GM12878 (cell line): ENCODE results near the gene IGF2R. TPM values are rescaled to one million over a fixed set of nuclear protein-coding genes. Genes with fewer than 3 reads are reported as not detected.

ENCODE experiments used
- BCL11A ChIP-seq: IDR thresholded peaks from 2 replicates; pipeline ENCODE4 v1.6.1; 2011; ENCODE audit warnings: low read depth, low read length
- CHD4 ChIP-seq: fragments of 200-600 bp; sonication (generic); IDR thresholded peaks from 2 replicates; pipeline ENCODE4 v1.6.1; 2016; ENCODE audit warnings: mild to moderate bottlenecking
- DPF2 ChIP-seq: fragments of 450-650 bp; IDR thresholded peaks from 2 replicates; pipeline ENCODE4 v1.6.1; 2017; ENCODE audit warnings: mild to moderate bottlenecking
- LARP7 ChIP-seq: fragments of 450-650 bp; IDR thresholded peaks from 2 replicates; pipeline ENCODE4 v1.6.1; 2017; ENCODE audit warnings: mild to moderate bottlenecking
- MTA2 ChIP-seq: fragments of 450-650 bp; IDR thresholded peaks from 2 replicates; pipeline ENCODE4 v1.6.1; 2016; ENCODE audit warnings: low read depth, mild to moderate bottlenecking, moderate library complexity
- NFYA ChIP-seq: IDR thresholded peaks from 2 replicates; pipeline ENCODE4 v1.6.1; 2011; ENCODE audit warnings: low read depth, mild to moderate bottlenecking, low read length, improper control_type of control experiment, borderline replicate concordance
- NFYB ChIP-seq: IDR thresholded peaks from 2 replicates; pipeline ENCODE4 v1.6.1; 2011; ENCODE audit warnings: low read depth, mild to moderate bottlenecking, low read length, improper control_type of control experiment, moderate library complexity; ENCODE audit not compliant: insufficient read depth
- NRF1 ChIP-seq: conservative IDR thresholded peaks from 2 replicates; pipeline ENCODE4 v1.6.1; 2011; ENCODE audit warnings: mild to moderate bottlenecking, low read depth, low read length, improper control_type of control experiment
- POLR2AphosphoS5 ChIP-seq: IDR thresholded peaks from 2 replicates; pipeline ENCODE4 v1.6.1; 2011; ENCODE audit warnings: mild to moderate bottlenecking, low read length, inconsistent platforms
- RBBP5 ChIP-seq: fragments of 200-600 bp; sonication (generic); conservative IDR thresholded peaks from 2 replicates; pipeline ENCODE4 v1.6.1; 2016
- SPI1 ChIP-seq: IDR thresholded peaks from 2 replicates; pipeline ENCODE4 v1.6.1; 2011; ENCODE audit warnings: low read depth, mild to moderate bottlenecking, low read length, moderate library complexity, borderline replicate concordance; ENCODE audit not compliant: insufficient read depth
- SUZ12 ChIP-seq: fragments of 200-600 bp; sonication (generic); IDR thresholded peaks from one replicate; pipeline ENCODE4 v1.6.1; 2018; ENCODE audit warnings: antibody characterized with exemption, mild to moderate bottlenecking; ENCODE audit not compliant: unreplicated experiment
- TCF3 ChIP-seq: IDR thresholded peaks from 2 replicates; pipeline ENCODE4 v1.6.1; 2012; ENCODE audit warnings: low read depth, mild to moderate bottlenecking, low read length, borderline replicate concordance; ENCODE audit not compliant: insufficient read depth
- WRNIP1 ChIP-seq: IDR thresholded peaks from 2 replicates; pipeline ENCODE4 v1.6.1; 2011; ENCODE audit warnings: low read depth, low read length, improper control_type of control experiment, borderline replicate concordance
- ZNF24 ChIP-seq: fragments of 450-650 bp; IDR thresholded peaks from 2 replicates; pipeline ENCODE4 v1.6.1; 2017; ENCODE audit warnings: antibody characterized with exemption, mild to moderate bottlenecking
- ZSCAN29 ChIP-seq: fragments of 450-650 bp; IDR thresholded peaks from 2 replicates; pipeline ENCODE4 v1.6.1; 2017; ENCODE audit warnings: mild to moderate bottlenecking, moderate library complexity
- polyA plus RNA-seq, 11 experiments: library from polyadenylated mRNA; depleted of rRNA in 4 of 11; unstranded in 6 of 11; stranded (reverse) in 5 of 11; fragments of >200 nt; fragmentation: Nextera tagmentation in 4 of 11; fragmentation: Illumina TruSeq in 1 of 11; extraction: Ambion mirVana in 4 of 11; extraction: Trizol in 1 of 11; gene quantifications; 1 replicate in 1 of 11; 2 replicates in 10 of 11; pipeline versions ENCODE4 v1.2.1 to v1.2.3, GENCODE V29; 2011 to 2016; ENCODE audit warnings: inconsistent platforms in 2 of 11, missing spikeins in 2 of 11, low read depth in 1 of 11
- total RNA-seq, 4 experiments: library from RNA; depleted of rRNA in 3 of 4; stranded (reverse); fragments of >200 nt in 3 of 4; fragmentation: Illumina TruSeq in 1 of 4; extraction: Trizol in 1 of 4; gene quantifications; 2 replicates each; pipeline versions ENCODE4 v1.2.1 to v1.2.3, GENCODE V29; 2013 to 2021
- TF ChIP-seq, protein P1 (sequence below): IDR thresholded peaks from 2 replicates; pipeline ENCODE4 v1.6.1; 2012; ENCODE audit warnings: low read length, inconsistent platforms
- TF ChIP-seq, protein P2 (sequence below): fragments of 450-650 bp; IDR thresholded peaks from 2 replicates; pipeline ENCODE4 v1.6.1; 2014; ENCODE audit warnings: mild to moderate bottlenecking
- TF ChIP-seq, protein P3 (sequence below): fragments of 450-650 bp; IDR thresholded peaks from 2 replicates; pipeline ENCODE4 v1.6.1; 2017; ENCODE audit warnings: mild to moderate bottlenecking
- TF ChIP-seq, protein P4 (sequence below): fragments of 450-650 bp; formaldehyde crosslinking; IDR thresholded peaks from 2 replicates; pipeline ENCODE4 v1.4.0; 2022; ENCODE audit warnings: mild to moderate bottlenecking, moderate library complexity
- TF ChIP-seq, protein P5 (sequence below): fragments of 450-650 bp; IDR thresholded peaks from 2 replicates; pipeline ENCODE4 v1.6.1; 2016; ENCODE audit warnings: mild to moderate bottlenecking

Gene IGF2R
- total and polyA plus RNA-seq, 10 of the 15 experiments (the other 5 are each of a cell fraction or from before 2014, with no cell fraction given) = 1.00 to 40.1 (median 16.8) TPM

DNA sequence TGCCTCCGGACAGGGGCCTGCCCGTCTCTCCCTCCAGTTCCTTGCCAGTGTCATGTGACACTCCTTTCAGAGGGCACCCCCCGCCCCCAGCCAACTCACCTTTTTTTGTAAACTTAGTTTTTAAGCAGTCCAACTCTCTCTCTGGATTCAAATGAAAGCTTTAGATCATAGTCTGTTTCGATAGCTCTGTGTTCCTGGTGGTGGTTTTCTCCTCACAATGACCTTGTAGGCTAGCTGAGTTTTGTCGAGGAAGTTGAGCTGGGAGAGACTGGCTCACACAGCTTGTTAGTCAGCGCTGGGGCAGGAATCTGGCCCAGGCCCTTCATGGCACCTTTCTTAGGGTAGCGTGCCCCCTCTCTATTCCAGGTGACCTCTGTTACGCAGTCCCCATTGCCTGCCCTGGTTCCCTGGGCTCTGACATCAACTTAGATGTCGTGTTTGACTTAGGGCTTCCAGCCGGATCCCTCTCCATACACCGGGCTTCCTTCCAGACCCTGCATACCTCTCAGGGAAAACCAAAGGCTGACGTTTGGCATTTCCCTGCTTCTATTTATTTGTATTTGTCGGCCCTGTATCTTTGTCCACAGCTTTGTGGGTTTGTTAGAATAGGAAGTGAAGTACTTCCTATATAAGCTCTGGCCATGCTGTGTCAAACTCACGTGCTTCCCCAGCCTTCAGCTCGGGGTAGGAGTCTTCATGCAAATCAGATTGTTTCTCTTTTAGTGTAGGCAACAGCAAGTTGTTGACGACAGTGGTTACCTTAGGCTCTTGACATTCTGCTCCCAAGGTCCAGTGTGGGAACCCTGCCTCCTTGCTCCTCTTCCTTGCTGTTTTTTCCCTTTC, 12.7 kb downstream of the IGF2R start (continued):
- TF ChIP-seq NFYB = no peak
- TF ChIP-seq CHD4 = no peak
- TF ChIP-seq ZNF24 = no peak
- TF ChIP-seq BCL11A = no peak
- no peak for TF ChIP-seq ZSCAN29
- TF ChIP-seq, protein P1, sequence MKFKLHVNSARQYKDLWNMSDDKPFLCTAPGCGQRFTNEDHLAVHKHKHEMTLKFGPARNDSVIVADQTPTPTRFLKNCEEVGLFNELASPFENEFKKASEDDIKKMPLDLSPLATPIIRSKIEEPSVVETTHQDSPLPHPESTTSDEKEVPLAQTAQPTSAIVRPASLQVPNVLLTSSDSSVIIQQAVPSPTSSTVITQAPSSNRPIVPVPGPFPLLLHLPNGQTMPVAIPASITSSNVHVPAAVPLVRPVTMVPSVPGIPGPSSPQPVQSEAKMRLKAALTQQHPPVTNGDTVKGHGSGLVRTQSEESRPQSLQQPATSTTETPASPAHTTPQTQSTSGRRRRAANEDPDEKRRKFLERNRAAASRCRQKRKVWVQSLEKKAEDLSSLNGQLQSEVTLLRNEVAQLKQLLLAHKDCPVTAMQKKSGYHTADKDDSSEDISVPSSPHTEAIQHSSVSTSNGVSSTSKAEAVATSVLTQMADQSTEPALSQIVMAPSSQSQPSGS = no peak; the same call in 1 of the 2 replicates
- TF ChIP-seq, protein P2, sequence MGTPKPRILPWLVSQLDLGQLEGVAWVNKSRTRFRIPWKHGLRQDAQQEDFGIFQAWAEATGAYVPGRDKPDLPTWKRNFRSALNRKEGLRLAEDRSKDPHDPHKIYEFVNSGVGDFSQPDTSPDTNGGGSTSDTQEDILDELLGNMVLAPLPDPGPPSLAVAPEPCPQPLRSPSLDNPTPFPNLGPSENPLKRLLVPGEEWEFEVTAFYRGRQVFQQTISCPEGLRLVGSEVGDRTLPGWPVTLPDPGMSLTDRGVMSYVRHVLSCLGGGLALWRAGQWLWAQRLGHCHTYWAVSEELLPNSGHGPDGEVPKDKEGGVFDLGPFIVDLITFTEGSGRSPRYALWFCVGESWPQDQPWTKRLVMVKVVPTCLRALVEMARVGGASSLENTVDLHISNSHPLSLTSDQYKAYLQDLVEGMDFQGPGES = no peak
- TF ChIP-seq, protein P3, sequence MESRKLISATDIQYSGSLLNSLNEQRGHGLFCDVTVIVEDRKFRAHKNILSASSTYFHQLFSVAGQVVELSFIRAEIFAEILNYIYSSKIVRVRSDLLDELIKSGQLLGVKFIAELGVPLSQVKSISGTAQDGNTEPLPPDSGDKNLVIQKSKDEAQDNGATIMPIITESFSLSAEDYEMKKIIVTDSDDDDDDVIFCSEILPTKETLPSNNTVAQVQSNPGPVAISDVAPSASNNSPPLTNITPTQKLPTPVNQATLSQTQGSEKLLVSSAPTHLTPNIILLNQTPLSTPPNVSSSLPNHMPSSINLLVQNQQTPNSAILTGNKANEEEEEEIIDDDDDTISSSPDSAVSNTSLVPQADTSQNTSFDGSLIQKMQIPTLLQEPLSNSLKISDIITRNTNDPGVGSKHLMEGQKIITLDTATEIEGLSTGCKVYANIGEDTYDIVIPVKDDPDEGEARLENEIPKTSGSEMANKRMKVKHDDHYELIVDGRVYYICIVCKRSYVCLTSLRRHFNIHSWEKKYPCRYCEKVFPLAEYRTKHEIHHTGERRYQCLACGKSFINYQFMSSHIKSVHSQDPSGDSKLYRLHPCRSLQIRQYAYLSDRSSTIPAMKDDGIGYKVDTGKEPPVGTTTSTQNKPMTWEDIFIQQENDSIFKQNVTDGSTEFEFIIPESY = no peak
- TF ChIP-seq, protein P4, sequence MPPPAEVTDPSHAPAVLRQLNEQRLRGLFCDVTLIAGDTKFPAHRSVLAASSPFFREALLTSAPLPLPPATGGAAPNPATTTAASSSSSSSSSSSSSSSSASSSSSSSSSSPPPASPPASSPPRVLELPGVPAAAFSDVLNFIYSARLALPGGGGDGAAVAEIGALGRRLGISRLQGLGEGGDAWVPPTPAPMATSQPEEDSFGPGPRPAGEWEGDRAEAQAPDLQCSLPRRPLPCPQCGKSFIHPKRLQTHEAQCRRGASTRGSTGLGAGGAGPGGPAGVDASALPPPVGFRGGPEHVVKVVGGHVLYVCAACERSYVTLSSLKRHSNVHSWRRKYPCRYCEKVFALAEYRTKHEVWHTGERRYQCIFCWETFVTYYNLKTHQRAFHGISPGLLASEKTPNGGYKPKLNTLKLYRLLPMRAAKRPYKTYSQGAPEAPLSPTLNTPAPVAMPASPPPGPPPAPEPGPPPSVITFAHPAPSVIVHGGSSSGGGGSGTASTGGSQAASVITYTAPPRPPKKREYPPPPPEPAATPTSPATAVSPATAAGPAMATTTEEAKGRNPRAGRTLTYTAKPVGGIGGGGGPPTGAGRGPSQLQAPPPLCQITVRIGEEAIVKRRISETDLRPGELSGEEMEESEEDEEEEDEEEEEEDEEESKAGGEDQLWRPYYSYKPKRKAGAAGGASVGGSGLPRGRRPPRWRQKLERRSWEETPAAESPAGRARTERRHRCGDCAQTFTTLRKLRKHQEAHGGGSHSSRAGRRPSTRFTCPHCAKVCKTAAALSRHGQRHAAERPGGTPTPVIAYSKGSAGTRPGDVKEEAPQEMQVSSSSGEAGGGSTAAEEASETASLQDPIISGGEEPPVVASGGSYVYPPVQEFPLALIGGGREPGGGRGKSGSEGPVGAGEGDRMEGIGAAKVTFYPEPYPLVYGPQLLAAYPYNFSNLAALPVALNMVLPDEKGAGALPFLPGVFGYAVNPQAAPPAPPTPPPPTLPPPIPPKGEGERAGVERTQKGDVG = no peak
- peak; percentile 50; the same call in 1 of the 2 replicates for TF ChIP-seq SPI1
- no peak for TF ChIP-seq SUZ12
- 0 out of 2 replicates have a peak, but pooled peaks have one; percentile 14 for TF ChIP-seq WRNIP1
- no peak for TF ChIP-seq DPF2
- no peak for TF ChIP-seq MTA2
- TF ChIP-seq, protein P5, sequence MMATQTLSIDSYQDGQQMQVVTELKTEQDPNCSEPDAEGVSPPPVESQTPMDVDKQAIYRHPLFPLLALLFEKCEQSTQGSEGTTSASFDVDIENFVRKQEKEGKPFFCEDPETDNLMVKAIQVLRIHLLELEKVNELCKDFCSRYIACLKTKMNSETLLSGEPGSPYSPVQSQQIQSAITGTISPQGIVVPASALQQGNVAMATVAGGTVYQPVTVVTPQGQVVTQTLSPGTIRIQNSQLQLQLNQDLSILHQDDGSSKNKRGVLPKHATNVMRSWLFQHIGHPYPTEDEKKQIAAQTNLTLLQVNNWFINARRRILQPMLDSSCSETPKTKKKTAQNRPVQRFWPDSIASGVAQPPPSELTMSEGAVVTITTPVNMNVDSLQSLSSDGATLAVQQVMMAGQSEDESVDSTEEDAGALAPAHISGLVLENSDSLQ = no peak
- no peak; the same call in 1 of the 2 replicates for TF ChIP-seq TCF3
- TF ChIP-seq NFYA = no peak
- no peak for TF ChIP-seq LARP7
- TF ChIP-seq POLR2AphosphoS5 = peak; percentile 89
- TF ChIP-seq NRF1 = no peak
- no peak for TF ChIP-seq RBBP5
